ENCODE measurements around the gene DNAH3.
A peak's percentile ranks its signal among the peaks of the same experiment; 100 is the strongest.
"Not testable (repeated sequence)": the region's sequence is repeated elsewhere in the genome, so short reads cannot be mapped to it uniquely, and the experiment has no call there.

DNAH3 gene, protein sequence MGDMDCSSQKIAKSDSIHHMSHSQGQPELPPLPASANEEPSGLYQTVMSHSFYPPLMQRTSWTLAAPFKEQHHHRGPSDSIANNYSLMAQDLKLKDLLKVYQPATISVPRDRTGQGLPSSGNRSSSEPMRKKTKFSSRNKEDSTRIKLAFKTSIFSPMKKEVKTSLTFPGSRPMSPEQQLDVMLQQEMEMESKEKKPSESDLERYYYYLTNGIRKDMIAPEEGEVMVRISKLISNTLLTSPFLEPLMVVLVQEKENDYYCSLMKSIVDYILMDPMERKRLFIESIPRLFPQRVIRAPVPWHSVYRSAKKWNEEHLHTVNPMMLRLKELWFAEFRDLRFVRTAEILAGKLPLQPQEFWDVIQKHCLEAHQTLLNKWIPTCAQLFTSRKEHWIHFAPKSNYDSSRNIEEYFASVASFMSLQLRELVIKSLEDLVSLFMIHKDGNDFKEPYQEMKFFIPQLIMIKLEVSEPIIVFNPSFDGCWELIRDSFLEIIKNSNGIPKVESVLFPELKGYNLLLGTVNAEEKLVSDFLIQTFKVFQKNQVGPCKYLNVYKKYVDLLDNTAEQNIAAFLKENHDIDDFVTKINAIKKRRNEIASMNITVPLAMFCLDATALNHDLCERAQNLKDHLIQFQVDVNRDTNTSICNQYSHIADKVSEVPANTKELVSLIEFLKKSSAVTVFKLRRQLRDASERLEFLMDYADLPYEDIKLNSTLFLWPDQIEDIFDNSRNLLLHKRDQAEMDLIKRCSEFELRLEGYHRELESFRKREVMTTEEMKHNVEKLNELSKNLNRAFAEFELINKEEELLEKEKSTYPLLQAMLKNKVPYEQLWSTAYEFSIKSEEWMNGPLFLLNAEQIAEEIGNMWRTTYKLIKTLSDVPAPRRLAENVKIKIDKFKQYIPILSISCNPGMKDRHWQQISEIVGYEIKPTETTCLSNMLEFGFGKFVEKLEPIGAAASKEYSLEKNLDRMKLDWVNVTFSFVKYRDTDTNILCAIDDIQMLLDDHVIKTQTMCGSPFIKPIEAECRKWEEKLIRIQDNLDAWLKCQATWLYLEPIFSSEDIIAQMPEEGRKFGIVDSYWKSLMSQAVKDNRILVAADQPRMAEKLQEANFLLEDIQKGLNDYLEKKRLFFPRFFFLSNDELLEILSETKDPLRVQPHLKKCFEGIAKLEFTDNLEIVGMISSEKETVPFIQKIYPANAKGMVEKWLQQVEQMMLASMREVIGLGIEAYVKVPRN (N-terminal part only)

DNA sequence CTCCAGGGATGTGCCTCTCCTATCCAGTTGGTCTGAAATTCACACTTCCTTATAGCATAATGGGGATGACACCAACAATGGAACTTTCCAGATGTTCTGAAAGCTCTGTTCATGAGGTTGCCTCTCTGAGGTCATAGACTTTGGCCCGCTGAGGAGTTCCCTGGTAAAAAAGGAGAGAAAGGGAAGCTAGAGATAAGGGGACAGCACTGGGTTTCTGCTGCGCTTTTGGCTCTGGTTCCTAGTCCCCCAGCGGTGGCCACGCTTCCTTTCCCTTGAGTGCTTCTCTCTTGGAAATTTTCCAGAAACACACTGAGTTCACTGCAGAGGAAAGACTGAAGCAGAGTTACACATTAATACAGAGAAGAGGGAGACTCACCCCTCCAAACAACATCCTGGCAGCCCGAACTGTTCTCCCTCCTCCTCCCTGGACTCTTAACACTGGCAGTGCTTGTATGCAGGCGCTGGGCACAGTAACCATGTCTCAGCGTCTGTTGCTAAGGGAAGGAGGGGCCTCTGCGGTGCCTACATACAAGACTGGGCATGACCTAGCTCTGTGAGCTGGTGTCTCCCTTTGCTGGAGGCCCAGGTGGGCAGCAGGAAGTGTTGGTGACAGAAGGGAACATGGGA is at the start of gene DNAH3:
Gene DNAH3, minus strand, starts transcription at position 472 of the 627 bp plus-strand sequence. CDS start 527 bp downstream, outside the sequence.
- DNase-seq: no peak

- no peak for DNase-seq
Measured at GRCh38 chr16:21199607-21200218, 49.1 kb upstream of the DNAH3 start.

- DNase-seq: no peak
Measured at GRCh38 chr16:21197621-21198020, 47.0 kb upstream of the DNAH3 start.

DNA sequence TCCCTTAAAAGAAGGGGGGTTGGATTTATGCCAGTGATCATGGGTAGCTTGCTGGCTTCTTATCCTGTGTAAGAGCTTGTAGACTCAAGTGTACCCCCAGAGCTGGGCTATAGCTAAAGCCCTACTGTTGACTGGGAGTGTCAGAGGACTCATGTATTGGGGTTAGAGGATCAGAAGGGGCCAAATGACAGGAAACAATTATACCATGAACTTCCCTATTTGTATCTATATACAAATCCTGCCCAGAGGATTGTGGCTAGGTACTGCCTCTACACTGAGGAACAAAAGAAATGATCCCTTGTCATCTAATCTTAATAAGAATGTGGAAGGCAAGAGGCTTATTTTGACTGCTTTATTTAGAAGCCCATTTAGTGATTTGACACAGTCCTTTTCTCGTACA is 46.5 kb upstream of the DNAH3 start:
- no peak for DNase-seq

- DNase-seq: not testable (repeated sequence)
Measured at GRCh38 chr16:21195330-21195729, 44.7 kb upstream of the DNAH3 start.

GRCh38 chr16:21194771-21195301 is 44.2 kb upstream of the DNAH3 start:
- no peak for DNase-seq

DNA sequence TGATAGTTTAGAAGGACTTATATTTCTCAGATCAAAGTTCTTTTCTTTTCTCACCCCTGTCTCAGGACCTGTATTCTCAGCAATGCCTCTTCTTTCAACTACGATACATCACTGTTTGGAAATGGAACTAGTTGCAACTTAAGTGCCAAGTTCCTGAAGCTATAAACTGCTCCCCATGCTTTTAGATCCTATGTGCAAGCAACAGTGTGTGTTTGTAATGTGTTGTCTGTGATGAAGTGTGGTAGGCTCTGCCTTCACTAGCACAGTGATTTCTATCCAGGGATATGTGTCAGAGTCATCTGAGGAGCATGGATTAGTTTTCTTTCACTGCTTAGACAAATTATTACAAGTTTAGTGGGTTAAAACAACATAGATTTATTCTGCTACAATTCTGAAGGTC is 42.3 kb upstream of the DNAH3 start:
- no peak for DNase-seq

- DNase-seq: no peak
Measured at GRCh38 chr16:21190599-21190998, 40.0 kb upstream of the DNAH3 start.

DNA sequence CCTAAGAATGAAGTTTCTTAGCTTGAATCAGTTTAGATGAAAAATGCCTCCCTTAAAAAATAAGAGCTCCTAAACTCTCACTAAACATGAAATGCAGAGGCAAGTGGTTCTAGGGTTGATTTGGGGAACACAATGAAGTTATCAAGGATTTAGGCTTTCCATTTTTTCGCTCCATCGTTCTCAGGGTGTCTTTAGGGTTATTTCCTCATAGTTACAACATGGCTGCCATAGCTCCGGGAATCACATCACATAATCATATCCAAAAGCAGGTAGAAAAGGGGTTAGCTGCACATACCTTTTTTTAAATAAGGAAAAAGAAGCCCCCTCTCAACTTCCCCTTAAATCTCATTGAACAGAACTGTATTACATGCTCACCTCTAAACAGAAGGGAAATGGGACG is 39.4 kb upstream of the DNAH3 start:
- DNase-seq: no peak

- DNase-seq: no peak
Measured at GRCh38 chr16:21189311-21189710, 38.7 kb upstream of the DNAH3 start.

DNA sequence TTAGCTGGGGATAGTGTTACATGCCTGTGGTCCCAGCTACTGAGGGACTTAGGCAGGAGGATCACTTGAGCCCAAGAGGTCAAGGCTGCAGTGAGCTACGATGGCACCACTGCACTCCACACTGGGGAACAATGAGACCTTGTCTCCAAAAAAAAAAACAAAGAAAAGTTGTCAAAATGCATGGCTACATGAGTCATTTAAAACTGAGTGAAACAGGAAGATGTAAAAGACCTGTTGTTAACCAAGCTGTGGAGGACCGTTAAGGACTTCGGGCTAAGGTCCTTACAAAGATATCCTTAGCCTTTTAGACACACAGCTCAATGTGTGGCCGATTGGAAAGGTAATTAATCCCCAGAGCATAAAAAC is 35.7 kb upstream of the DNAH3 start:
- no peak for DNase-seq

DNA sequence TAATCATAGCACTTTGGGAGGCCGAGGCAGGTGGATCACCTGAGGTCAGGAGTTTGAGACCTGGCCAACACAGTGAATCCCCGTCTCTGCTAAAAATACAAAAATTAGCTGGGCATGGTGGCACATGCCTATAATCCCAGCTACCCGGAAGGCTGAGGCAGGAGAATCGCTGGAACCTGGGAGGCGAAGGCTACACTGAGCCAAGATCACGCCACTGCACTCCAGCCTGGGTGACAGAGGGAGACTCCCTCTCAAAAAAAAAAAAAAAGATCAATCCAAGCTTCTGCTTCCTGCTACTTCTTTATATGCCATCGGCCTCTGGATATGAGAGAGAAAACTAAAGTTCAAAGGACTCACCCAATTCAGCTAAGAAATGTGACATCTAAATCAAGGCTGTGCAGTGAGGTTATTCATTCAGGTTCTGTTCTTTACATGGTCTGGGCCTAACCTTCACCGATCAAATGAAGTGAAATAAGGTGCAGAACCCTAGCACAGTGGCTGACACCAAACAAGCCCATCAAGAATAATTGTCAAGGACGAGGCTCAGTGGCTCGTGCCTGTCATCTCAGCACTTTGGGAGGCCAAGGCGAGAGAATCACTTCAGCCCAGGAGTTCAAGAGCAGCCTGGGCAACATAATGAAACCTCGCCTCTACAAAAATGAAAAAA is 35.1 kb upstream of the DNAH3 start:
- DNase-seq: no peak

- DNase-seq: peak; percentile 33
Measured at GRCh38 chr16:21184834-21185233, 34.2 kb upstream of the DNAH3 start.

- DNase-seq: no peak
Measured at GRCh38 chr16:21183995-21184394, 33.3 kb upstream of the DNAH3 start.

- no peak for DNase-seq
Measured at GRCh38 chr16:21179983-21180365, 29.3 kb upstream of the DNAH3 start.

- DNase-seq: no peak
Measured at GRCh38 chr16:21179126-21179982, 28.7 kb upstream of the DNAH3 start.

- no peak for DNase-seq
Measured at GRCh38 chr16:21175397-21175796, 24.8 kb upstream of the DNAH3 start.

DNA sequence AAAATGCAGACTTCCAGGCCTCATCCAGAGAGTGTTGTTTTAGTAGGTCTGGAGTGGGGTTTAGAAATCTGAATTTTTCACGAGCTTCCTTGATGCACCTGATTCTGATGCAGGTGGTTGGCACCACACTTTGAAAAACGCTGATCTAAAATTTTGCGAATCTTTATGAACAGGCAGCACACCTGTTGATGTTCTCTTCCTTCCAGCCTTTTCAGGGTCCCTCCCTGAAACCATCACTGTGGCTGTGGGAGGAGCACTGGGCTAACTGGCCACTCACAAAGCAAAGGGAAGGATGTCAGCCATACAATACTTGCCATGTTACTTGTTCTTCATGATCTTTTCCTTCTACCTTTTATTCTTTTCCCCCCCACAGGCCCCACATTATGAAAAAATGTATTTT is 22.0 kb upstream of the DNAH3 start:
- no peak for DNase-seq

GRCh38 chr16:21170116-21170515 is 19.5 kb upstream of the DNAH3 start:
- DNase-seq: not testable (repeated sequence)

DNA sequence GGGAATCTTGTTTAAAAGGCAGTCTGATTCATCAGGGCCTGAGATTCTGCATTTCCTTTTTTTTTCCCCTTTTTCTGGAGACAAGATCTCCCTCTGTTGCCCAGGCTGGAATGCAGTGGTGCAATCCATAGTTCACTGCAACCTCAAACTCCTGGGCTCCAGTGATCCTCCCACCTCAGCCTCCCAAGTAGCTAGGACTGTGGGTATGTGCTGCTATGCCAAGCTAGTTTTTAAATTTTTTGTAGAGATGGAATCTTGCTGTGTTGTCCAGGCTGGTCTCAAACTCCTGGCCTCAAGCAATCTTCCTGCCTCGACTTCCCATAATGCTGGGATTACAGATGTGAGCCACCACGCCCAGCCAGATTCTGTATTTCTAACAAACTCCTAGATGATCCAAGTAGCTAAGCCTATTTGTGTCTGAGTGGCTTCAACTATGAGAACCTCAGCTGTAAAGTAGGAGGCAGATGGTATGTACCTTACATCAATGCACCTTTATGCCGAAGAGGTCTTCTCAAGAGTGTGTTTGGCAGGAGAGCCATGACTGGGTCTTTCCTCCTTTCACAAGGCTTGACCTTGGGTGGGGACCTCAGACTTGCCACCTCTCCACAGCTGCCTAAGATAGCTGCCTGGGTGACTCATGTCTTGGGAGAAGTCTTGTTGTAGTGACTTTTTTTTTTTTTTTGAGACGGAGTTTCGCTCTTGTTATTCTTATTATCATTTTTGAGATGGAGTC is 18.8 kb upstream of the DNAH3 start:
- DNase-seq: no peak
